Measurements from ENCODE around the gene ARL14. TPM values are rescaled to one million over a fixed set of nuclear protein-coding genes. Genes with fewer than 3 reads are reported as not detected.

Gene ARL14
- total RNA-seq, 1 donor from 2014 or later, result 0.16 TPM

DNA sequence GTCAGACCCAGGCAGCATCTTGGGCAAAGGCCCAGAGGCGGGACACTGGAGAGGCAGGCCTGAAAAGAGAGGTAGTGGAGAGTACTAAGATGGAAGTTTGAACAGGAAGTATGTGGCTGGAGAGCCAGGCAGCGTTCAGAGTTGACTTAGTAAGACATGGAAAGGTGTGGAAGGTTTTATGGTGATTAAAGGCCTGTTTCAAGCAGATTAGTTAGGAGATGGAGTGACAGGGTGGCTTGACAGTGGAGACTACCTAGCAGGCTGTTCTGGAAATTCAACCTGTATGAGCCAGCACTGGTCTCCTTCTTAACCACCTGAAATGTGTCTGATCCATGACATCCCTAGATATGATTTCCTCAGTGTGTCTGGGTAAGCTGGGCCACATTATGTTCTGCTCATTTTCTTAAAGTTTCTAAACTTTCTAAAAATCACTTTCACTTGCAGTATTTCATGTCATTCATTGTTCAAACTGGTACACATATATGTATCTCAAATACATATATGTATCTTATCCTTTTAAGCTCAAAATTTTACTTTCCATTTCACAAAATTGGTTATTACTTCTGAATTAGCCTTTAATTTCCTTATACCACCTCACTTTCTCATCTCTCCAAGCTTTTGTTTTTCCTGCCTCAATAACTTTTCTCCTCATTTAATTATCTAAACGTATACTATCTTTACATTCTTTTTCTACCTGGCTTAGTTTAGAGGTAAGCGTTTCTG lies 43.4 kb upstream of the ARL14 start:
- no peak overlapping the region for H3K4me3 ChIP-seq (ENCODE audit: insufficient read depth, low read depth, low read length)

DNA sequence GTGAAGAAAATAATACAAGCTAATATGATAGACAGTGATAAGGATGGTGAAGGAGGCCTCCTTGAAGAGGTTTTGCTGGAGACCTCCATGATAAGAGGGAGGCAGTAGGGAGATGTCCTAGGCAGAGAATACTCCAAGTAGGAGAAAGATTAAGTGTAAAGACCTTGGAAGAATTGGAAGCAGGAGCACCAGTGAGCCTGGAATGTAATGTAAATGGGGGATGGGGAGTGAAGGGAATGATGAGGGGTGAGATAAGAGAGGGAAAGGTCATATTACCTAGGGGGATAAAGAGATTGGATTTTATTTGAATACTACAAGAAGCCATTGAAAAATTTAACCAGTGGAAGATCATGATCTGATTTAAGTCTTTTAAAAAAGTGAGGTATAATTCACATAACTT lies 41.7 kb upstream of the ARL14 start:
- Mint-ChIP-seq H3K27ac (ENCODE audit: unreplicated experiment) (no peak overlapping the region), H3K4me3 (ENCODE audit: unreplicated experiment) (no peak overlapping the region)
- no peak for FAIRE-seq

More for the DNA sequence above, 43.4 kb upstream of the ARL14 start:
- Histone ChIP-seq H3K9ac (ENCODE audit: low read length) (no peak overlapping the region), H3K79me2 (ENCODE audit: insufficient read depth, low read length) (no peaks in the 10 kb centered on the region), H3K4me1 (ENCODE audit: insufficient read depth, low read length) (peaks cover 6% of the 10 kb centered on the region), H3K27me3 (ENCODE audit: insufficient read depth, low read length) (no peaks in the 10 kb centered on the region), H3K9me3 (ENCODE audit: insufficient read depth, low read depth, low read length) (no peaks in the 10 kb centered on the region), H2AFZ (ENCODE audit: low read depth, low read length) (no peak overlapping the region), H3K36me3 (ENCODE audit: insufficient read depth, low read length) (no peaks in the 10 kb centered on the region), H3K27ac (ENCODE audit: low read depth, low read length) (no peak overlapping the region), H4K20me1 (ENCODE audit: insufficient read depth, low read length) (no peaks in the 10 kb centered on the region), H3K4me2 (ENCODE audit: low read length) (no peak overlapping the region)
- Mint-ChIP-seq H3K27ac (ENCODE audit: unreplicated experiment) (no peak overlapping the region), H3K9me3 (ENCODE audit: unreplicated experiment) (no peaks in the 10 kb centered on the region), H3K27me3 (ENCODE audit: low read depth, unreplicated experiment) (no peaks in the 10 kb centered on the region), H3K36me3 (ENCODE audit: low read depth, unreplicated experiment) (no peaks in the 10 kb centered on the region), H3K4me1 (ENCODE audit: low read depth, unreplicated experiment) (peaks cover 9% of the 10 kb centered on the region), H3K4me3 (ENCODE audit: unreplicated experiment) (no peak overlapping the region)
- TF ChIP-seq, protein P1, sequence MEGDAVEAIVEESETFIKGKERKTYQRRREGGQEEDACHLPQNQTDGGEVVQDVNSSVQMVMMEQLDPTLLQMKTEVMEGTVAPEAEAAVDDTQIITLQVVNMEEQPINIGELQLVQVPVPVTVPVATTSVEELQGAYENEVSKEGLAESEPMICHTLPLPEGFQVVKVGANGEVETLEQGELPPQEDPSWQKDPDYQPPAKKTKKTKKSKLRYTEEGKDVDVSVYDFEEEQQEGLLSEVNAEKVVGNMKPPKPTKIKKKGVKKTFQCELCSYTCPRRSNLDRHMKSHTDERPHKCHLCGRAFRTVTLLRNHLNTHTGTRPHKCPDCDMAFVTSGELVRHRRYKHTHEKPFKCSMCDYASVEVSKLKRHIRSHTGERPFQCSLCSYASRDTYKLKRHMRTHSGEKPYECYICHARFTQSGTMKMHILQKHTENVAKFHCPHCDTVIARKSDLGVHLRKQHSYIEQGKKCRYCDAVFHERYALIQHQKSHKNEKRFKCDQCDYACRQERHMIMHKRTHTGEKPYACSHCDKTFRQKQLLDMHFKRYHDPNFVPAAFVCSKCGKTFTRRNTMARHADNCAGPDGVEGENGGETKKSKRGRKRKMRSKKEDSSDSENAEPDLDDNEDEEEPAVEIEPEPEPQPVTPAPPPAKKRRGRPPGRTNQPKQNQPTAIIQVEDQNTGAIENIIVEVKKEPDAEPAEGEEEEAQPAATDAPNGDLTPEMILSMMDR (IDR thresholded peaks at IDR 0.05; ENCODE audit: insufficient read depth, low read depth, low read length), result no peak
- TF ChIP-seq EZH2 (IDR thresholded peaks at IDR 0.05; ENCODE audit: insufficient read depth, low read length), result no peak
- FAIRE-seq (no peak), DNase-seq (ENCODE audit: low read depth) (no peak)

More for the DNA sequence above, 41.7 kb upstream of the ARL14 start:
- Histone ChIP-seq H3K9me3 (ENCODE audit: insufficient read depth, low read depth, low read length) (no peaks in the 10 kb centered on the region), H3K4me3 (ENCODE audit: insufficient read depth, low read depth, low read length) (no peak overlapping the region), H3K36me3 (ENCODE audit: insufficient read depth, low read length) (no peaks in the 10 kb centered on the region), H3K9ac (ENCODE audit: low read length) (no peak overlapping the region), H3K4me2 (ENCODE audit: low read length) (no peak overlapping the region), H2AFZ (ENCODE audit: low read depth, low read length) (no peak overlapping the region), H3K4me1 (ENCODE audit: insufficient read depth, low read length) (peaks cover 6% of the 10 kb centered on the region), H3K27ac (ENCODE audit: low read depth, low read length) (no peak overlapping the region), H4K20me1 (ENCODE audit: insufficient read depth, low read length) (no peaks in the 10 kb centered on the region), H3K79me2 (ENCODE audit: insufficient read depth, low read length) (no peaks in the 10 kb centered on the region), H3K27me3 (ENCODE audit: insufficient read depth, low read length) (no peaks in the 10 kb centered on the region)
- Mint-ChIP-seq H3K9me3 (ENCODE audit: unreplicated experiment) (no peaks in the 10 kb centered on the region), H3K4me1 (ENCODE audit: low read depth, unreplicated experiment) (peaks cover 9% of the 10 kb centered on the region), H3K27me3 (ENCODE audit: low read depth, unreplicated experiment) (no peaks in the 10 kb centered on the region), H3K36me3 (ENCODE audit: low read depth, unreplicated experiment) (no peaks in the 10 kb centered on the region)
- TF ChIP-seq, protein P1 (IDR thresholded peaks at IDR 0.05; ENCODE audit: insufficient read depth, low read depth, low read length), result no peak
- no peak for TF ChIP-seq EZH2 (IDR thresholded peaks at IDR 0.05; ENCODE audit: insufficient read depth, low read length)
- DNase-seq (ENCODE audit: low read depth), result no peak

Measured in astrocyte (in vitro differentiated cells and primary cell).